Measurements from ENCODE around the gene CCDC85C. TPM values are rescaled to one million over a fixed set of nuclear protein-coding genes. Genes with fewer than 3 reads are reported as not detected.

Gene CCDC85C
- total RNA-seq, 1 experiment from 2014 or later = 36.4 TPM

DNA sequence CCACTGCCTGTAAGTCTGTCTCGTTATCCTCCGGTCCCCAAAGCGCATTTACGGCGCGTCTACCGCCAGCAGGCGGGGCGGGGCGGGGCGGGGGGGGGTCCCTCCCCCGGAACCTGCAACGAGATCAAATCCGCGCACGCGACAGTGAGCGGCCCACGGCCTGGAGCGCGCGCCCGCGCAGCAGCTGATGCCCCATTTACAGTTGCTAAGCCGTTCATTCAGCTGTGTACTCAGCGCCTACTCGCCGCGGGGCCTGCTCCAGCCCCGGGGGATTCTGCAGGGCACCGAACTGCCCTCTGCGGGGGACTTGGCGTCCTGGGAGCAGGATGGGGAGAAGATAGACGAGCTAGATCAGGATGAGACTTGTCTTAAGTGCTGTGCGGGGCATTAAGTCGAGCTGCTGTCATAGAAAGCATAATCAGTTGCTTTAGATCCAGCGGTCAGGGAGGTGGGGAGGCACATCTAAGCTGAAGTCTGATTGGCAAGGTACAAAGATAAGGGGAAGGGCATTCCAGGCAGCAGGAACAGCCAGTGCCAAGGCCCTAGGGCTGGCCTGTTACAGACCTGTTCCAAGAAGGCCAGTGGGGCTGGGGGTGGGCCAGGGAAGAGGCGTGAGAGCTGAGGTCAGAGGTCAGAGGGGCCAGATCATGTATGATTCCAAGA is 1.4 kb upstream of the CCDC85C start:
- Histone ChIP-seq H4K20me1 (ENCODE audit: low read length) (peaks cover 24% of the 10 kb centered on the region), H3K79me2 (ENCODE audit: low read length) (peaks cover 33% of the 10 kb centered on the region), H3K27me3 (ENCODE audit: low read length) (no peaks in the 10 kb centered on the region), H3K4me3 (ENCODE audit: low read length) (peak overlapping the region; percentile 92), H3K27ac (ENCODE audit: low read length) (no peak overlapping the region), H3F3A (ENCODE audit: low read length, unreplicated experiment) (no peaks in the 10 kb centered on the region), H3K4me1 (ENCODE audit: insufficient read depth, low read length) (peaks cover 18% of the 10 kb centered on the region), H3K9me3 (ENCODE audit: low read length) (no peaks in the 10 kb centered on the region), H3K4me2 (ENCODE audit: low read length) (peak overlapping the region; percentile 100), H3K36me3 (ENCODE audit: low read depth, low read length) (no peaks in the 10 kb centered on the region), H3K9ac (ENCODE audit: low read length) (peak overlapping the region; percentile 74), H3K9me2 (replicated peaks; ENCODE audit: low read length) (no peaks in the 10 kb centered on the region), H2AFZ (ENCODE audit: low read length) (peak overlapping the region; percentile 98)
- ATAC-seq (peak; percentile 14), DNase-seq (peak; percentile 72)
- CTCF ChIA-PET = interaction anchor here (0.6 to 0.9 kb wide), 2 partner anchors 39 to 79 kb away, joined by 4 to 8 read pairs; no protein-coding TSS in a partner anchor
- intact Hi-C loops (cut with micrococcal nuclease) = loop anchor here (2.0 kb wide), 3 partner anchors 31 to 81 kb away; no protein-coding TSS in a partner anchor
- TF ChIP-seq, protein P1, sequence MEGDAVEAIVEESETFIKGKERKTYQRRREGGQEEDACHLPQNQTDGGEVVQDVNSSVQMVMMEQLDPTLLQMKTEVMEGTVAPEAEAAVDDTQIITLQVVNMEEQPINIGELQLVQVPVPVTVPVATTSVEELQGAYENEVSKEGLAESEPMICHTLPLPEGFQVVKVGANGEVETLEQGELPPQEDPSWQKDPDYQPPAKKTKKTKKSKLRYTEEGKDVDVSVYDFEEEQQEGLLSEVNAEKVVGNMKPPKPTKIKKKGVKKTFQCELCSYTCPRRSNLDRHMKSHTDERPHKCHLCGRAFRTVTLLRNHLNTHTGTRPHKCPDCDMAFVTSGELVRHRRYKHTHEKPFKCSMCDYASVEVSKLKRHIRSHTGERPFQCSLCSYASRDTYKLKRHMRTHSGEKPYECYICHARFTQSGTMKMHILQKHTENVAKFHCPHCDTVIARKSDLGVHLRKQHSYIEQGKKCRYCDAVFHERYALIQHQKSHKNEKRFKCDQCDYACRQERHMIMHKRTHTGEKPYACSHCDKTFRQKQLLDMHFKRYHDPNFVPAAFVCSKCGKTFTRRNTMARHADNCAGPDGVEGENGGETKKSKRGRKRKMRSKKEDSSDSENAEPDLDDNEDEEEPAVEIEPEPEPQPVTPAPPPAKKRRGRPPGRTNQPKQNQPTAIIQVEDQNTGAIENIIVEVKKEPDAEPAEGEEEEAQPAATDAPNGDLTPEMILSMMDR (conservative IDR thresholded peaks at IDR 0.05; ENCODE audit: low read depth, low read length) = no peak
- no peak for TF ChIP-seq EZH2phosphoT487 (IDR thresholded peaks at IDR 0.05; ENCODE audit: borderline replicate concordance, low read length)
- no peak for TF ChIP-seq EZH2 (IDR thresholded peaks at IDR 0.05; ENCODE audit: low read length, unreplicated experiment)
- POLR2A ChIA-PET (ENCODE audit: unreplicated experiment) = interaction anchor here (0.6 kb wide), 3 partner anchors 53 to 366 kb away, joined by 3 to 8 read pairs (median 4); no protein-coding TSS in a partner anchor
- no TSS peak for BruUV-seq (replicated peaks)

DNA sequence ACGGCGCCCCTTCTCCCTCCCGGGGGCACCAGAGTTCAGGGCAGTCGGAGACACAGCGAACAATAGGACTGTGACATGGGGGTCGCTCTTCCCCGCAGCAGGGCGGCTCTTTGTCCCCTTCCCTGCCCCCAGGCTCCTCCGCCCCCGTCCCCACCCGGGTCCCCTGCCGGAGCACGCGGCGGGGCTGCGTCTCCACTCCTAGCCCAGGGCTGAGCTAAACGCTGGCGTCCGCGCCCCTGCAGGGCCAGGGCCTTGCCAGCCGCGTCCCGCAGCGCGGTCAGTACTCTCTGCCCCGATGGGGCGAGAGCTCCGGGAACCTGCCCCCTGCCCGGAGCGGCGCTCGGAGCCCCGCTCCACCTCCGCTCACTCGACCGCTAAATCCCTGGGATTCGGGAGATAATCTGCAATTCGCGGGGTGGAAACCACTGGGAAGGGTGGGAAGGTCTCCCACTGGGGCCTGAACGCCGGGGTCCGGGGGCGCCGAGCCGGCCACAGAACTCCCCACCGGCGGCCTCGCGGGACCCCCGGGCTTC is 825 bp upstream of the CCDC85C start:
- ChIA-PET CTCF (no interaction called here), POLR2A (ENCODE audit: unreplicated experiment) (interaction anchor here (0.6 kb wide), 1 partner anchor 52 kb away, joined by 3 read pairs; no protein-coding TSS in a partner anchor)
- no TSS peak for BruUV-seq (replicated peaks)
- ATAC-seq (peak; percentile 29), DNase-seq (peak; percentile 36)
- intact Hi-C loops (cut with micrococcal nuclease) = loop anchor here (2.0 kb wide), 3 partner anchors 30 to 80 kb away; no protein-coding TSS in a partner anchor
- Histone ChIP-seq H3K79me2 (ENCODE audit: low read length) (peaks cover 39% of the 10 kb centered on the region), H3K9me2 (replicated peaks; ENCODE audit: low read length) (no peaks in the 10 kb centered on the region), H3K27ac (ENCODE audit: low read length) (peak overlapping the region; percentile 25; the same call in 1 of the 2 replicates), H3K4me1 (ENCODE audit: insufficient read depth, low read length) (peaks cover 19% of the 10 kb centered on the region), H3K4me2 (ENCODE audit: low read length) (peak overlapping the region; percentile 100), H3F3A (ENCODE audit: low read length, unreplicated experiment) (no peaks in the 10 kb centered on the region), H3K4me3 (ENCODE audit: low read length) (peak overlapping the region; percentile 92), H3K9me3 (ENCODE audit: low read length) (no peaks in the 10 kb centered on the region), H3K27me3 (ENCODE audit: low read length) (no peaks in the 10 kb centered on the region), H3K36me3 (ENCODE audit: low read depth, low read length) (no peaks in the 10 kb centered on the region), H2AFZ (ENCODE audit: low read length) (peak overlapping the region; percentile 98), H4K20me1 (ENCODE audit: low read length) (peaks cover 30% of the 10 kb centered on the region), H3K9ac (ENCODE audit: low read length) (peak overlapping the region; percentile 74)
- no peak for TF ChIP-seq EZH2phosphoT487 (IDR thresholded peaks at IDR 0.05; ENCODE audit: borderline replicate concordance, low read length)
- no peak for TF ChIP-seq EZH2 (IDR thresholded peaks at IDR 0.05; ENCODE audit: low read length, unreplicated experiment)
- TF ChIP-seq, protein P1 (conservative IDR thresholded peaks at IDR 0.05; ENCODE audit: low read depth, low read length) = no peak

Data from PC-3 (cell line).